ENCODE results near the gene GTPBP6.

Gene GTPBP6

DNA sequence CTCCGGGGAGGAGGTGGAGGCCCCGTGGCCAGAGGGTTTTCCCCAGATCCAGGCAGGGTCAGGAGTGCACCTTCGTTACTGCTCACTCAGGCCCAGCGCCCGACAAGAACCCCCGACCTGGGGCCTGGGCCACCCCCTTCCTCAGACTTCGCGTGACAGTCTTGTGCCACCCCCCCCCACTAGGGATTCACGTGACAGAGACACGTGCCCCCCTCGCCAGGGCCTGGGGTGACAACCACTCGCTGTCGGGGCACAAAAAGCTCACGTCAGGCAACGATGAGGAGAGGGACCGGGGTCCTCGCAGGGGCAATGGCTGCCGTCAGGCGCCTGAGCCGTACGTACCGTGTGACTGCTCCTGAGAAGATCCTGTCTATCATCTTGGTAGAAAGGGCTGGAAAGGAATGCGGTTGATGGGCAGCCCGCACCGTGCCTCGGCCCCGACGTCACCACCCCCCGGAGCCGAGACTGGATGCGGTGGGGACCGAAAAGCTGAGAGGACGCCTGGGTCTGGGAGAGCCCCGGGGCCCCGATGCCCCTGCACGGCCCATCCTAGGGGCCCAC lies 23.0 kb upstream of the GTPBP6 start:
- no peaks in the 10 kb centered on the region for H3K27me3 ChIP-seq (ENCODE audit: control insufficient read depth, insufficient read depth, low read length, poor library complexity, severe bottlenecking)
- H3K9me3 ChIP-seq (ENCODE audit: control insufficient read depth, low read length): no peaks in the 10 kb centered on the region
- 95% methylated on average over 36 of the region's 36 CpGs for WGBS, 2 experiments
- peaks cover 26% of the 10 kb centered on the region for H3K36me3 ChIP-seq (ENCODE audit: control insufficient read depth, insufficient read depth, low read length)
- H3K27ac ChIP-seq (ENCODE audit: insufficient read depth, low read depth, low read length, poor library complexity, severe bottlenecking): no peak overlapping the region
- H3K4me1 ChIP-seq (ENCODE audit: control insufficient read depth, insufficient read depth, low read length): no peaks in the 10 kb centered on the region
- H3K4me3 ChIP-seq (ENCODE audit: insufficient read depth, low read depth, low read length): no peak overlapping the region

DNA sequence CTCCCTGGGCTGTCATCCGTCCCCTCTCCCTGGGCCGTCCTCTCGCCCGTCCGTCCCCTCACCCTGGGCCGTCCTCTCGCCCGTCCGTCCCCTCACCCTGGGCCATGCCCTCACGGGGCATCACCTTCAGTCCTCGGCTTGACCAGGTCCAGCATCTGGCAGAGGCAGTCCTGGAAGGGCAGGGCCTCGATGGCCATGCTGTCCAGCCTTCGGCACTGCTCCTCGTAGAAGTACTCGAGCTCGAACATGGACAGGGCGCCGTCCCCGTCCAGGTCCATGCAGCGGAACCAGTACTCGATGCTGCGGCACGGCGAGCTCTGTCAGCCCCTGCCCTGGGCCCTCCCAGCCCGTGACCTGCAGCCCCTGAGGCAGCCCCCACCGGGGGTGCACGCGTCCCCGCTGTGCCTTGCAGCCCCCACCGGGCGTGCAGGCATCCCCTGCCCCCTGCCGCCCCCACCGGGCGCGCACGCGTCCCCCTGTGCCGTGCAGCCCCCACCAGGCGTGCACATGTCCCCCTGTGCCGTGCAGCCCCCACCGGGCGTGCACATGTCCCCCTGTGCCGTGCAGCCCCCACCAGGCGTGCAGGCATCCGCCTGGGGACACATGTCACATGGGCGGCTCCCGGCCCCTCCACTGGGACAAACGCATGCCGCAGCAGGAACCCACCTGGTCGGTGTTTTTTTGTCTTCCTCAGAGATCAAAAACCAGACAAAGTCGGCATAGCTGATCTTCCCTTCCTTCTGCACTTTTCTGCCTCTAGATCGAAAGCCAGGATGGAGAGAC lies 22.2 kb upstream of the GTPBP6 start:
- 94 to 95% methylated on average over 52 of the region's 52 CpGs for WGBS, 2 experiments
- H3K27me3 ChIP-seq (ENCODE audit: control insufficient read depth, insufficient read depth, low read length, poor library complexity, severe bottlenecking): no peaks in the 10 kb centered on the region
- H3K9me3 ChIP-seq (ENCODE audit: control insufficient read depth, low read length): no peaks in the 10 kb centered on the region
- no peak overlapping the region for H3K4me3 ChIP-seq (ENCODE audit: insufficient read depth, low read depth, low read length)
- no peak overlapping the region for H3K27ac ChIP-seq (ENCODE audit: insufficient read depth, low read depth, low read length, poor library complexity, severe bottlenecking)
- H3K36me3 ChIP-seq (ENCODE audit: control insufficient read depth, insufficient read depth, low read length): peaks cover 28% of the 10 kb centered on the region
- H3K4me1 ChIP-seq (ENCODE audit: control insufficient read depth, insufficient read depth, low read length): no peaks in the 10 kb centered on the region

DNA sequence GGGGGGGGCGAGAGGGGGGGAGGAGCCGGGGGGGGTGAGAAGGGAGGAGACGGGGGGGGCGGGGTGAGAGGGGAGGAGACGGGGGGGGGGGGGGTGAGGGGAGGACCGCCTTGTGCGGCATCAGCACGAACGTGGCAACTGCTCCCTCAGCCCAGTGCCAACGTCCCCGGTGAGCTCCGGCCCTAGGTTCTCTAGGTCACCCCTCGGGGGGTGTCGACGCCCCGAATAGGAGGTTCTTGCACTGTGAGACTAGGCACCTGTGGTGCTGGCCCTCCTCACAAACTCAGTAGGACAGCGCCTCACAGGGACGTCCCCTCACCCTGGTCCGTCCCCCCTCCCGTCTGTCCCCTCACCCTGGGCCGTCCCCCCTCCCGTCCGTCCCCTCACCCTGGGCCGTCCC lies 21.5 kb upstream of the GTPBP6 start:
- H3K4me1 ChIP-seq (ENCODE audit: control insufficient read depth, insufficient read depth, low read length): no peaks in the 10 kb centered on the region
- H3K27me3 ChIP-seq (ENCODE audit: control insufficient read depth, insufficient read depth, low read length, poor library complexity, severe bottlenecking): no peaks in the 10 kb centered on the region
- peaks cover 27% of the 10 kb centered on the region for H3K36me3 ChIP-seq (ENCODE audit: control insufficient read depth, insufficient read depth, low read length)
- no peak overlapping the region for H3K4me3 ChIP-seq (ENCODE audit: insufficient read depth, low read depth, low read length)
- H3K9me3 ChIP-seq (ENCODE audit: control insufficient read depth, low read length): no peaks in the 10 kb centered on the region
- no peak overlapping the region for H3K27ac ChIP-seq (ENCODE audit: insufficient read depth, low read depth, low read length, poor library complexity, severe bottlenecking)
- 93 to 95% methylated on average over 15 to 20 of the region's 24 CpGs for WGBS, 2 experiments

DNA sequence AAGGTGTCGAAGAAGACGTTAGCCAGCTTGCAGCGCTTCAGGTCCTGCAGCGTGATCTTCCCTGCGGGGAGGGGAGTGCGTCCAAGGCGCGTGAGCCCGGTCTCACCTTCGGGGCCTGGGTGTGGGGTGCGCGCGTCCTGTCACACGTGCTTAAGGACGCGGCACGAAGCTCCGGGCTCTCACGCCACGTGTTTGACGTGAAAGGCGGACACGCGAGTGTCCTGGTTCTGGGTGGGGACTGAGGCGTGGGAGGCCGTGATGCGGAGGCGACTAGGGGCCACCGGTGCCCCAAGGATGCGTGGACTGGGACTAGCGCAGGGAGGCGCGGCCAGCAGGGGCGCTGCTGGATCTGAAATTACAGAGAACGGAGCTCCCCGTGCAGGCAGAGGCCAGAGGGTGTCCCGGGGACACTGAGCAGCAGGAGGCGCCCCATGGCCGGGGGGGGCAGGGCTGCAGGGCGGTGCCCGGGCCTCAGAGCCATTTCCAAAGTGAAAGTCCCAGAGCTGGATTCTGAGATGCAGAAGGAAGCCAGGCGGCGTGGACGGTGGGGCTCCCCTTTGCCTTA lies 20.3 kb upstream of the GTPBP6 start:
- 96 to 97% methylated on average over 41 to 43 of the region's 44 CpGs for WGBS, 2 experiments
- Histone ChIP-seq H3K9me3 (ENCODE audit: control insufficient read depth, low read length) (no peaks in the 10 kb centered on the region), H3K27ac (ENCODE audit: insufficient read depth, low read depth, low read length, poor library complexity, severe bottlenecking) (no peak overlapping the region), H3K4me1 (ENCODE audit: control insufficient read depth, insufficient read depth, low read length) (no peaks in the 10 kb centered on the region), H3K27me3 (ENCODE audit: control insufficient read depth, insufficient read depth, low read length, poor library complexity, severe bottlenecking) (no peaks in the 10 kb centered on the region), H3K36me3 (ENCODE audit: control insufficient read depth, insufficient read depth, low read length) (peaks cover 15% of the 10 kb centered on the region), H3K4me3 (ENCODE audit: insufficient read depth, low read depth, low read length) (no peak overlapping the region)

DNA sequence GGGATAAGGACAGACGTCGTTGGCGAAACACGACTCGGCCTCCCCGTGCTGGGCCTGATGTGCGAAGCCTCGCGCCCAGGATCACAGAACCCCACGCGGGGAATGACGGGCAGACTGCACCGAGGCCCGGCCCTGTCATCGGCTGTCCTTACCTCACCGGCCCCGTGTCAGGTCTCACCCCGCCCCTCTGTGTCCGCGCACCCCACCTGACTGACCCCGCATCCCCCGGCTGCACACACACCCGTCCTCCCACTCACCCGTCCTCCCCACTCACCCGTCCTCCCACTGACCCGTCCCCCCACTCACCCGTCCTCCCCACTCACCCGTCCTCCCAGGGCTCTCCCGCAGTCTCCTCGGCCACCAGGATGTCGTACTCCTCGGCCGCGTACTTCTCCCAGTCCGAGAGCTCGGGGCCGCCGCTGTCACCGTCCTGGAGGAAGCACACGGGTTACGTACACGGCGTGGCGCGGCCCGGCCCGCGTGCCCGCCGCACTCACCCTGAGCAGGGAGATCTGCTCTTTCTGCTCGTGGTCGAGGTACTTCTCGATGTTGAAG lies 19.8 kb upstream of the GTPBP6 start:
- Histone ChIP-seq H3K4me1 (ENCODE audit: control insufficient read depth, insufficient read depth, low read length) (no peaks in the 10 kb centered on the region), H3K4me3 (ENCODE audit: insufficient read depth, low read depth, low read length) (no peak overlapping the region), H3K36me3 (ENCODE audit: control insufficient read depth, insufficient read depth, low read length) (peaks cover 15% of the 10 kb centered on the region), H3K27me3 (ENCODE audit: control insufficient read depth, insufficient read depth, low read length, poor library complexity, severe bottlenecking) (no peaks in the 10 kb centered on the region), H3K27ac (ENCODE audit: insufficient read depth, low read depth, low read length, poor library complexity, severe bottlenecking) (no peak overlapping the region), H3K9me3 (ENCODE audit: control insufficient read depth, low read length) (no peaks in the 10 kb centered on the region)
- 93 to 94% methylated on average over 53 of the region's 53 CpGs for WGBS, 2 experiments

DNA sequence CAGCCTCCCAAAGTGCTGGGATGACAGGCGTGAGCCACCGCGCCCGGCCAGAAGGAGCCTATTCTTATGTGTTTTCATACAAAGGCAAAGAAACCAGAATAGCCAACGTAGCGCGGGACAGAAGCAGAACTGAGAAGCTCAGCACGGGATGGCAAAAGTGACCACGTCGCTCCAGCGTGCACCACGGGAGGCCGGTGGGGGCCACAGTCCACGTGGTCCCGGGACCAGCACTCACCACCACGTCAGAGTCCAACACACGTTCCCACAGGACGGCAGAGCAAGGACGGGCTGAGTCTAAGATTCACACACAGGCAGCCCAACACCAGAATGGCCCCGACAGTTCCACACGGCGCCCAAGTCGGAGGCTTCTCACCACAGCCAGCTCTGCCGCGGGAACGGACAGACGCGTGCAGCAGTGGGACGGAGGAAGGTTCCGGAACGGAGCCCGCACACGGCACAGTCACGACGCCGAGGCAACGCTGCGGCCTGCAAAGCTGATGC lies 18.8 kb upstream of the GTPBP6 start:
- H3K4me3 ChIP-seq (ENCODE audit: insufficient read depth, low read depth, low read length): no peak overlapping the region
- H3K36me3 ChIP-seq (ENCODE audit: control insufficient read depth, insufficient read depth, low read length): peaks cover 17% of the 10 kb centered on the region
- whole genome bisulfite sequencing, 2 experiments: 89 to 90% methylated on average over 38 of the region's 38 CpGs
- H3K27ac ChIP-seq (ENCODE audit: insufficient read depth, low read depth, low read length, poor library complexity, severe bottlenecking): no peak overlapping the region
- no peaks in the 10 kb centered on the region for H3K4me1 ChIP-seq (ENCODE audit: control insufficient read depth, insufficient read depth, low read length)
- no peaks in the 10 kb centered on the region for H3K27me3 ChIP-seq (ENCODE audit: control insufficient read depth, insufficient read depth, low read length, poor library complexity, severe bottlenecking)
- H3K9me3 ChIP-seq (ENCODE audit: control insufficient read depth, low read length): no peaks in the 10 kb centered on the region

DNA sequence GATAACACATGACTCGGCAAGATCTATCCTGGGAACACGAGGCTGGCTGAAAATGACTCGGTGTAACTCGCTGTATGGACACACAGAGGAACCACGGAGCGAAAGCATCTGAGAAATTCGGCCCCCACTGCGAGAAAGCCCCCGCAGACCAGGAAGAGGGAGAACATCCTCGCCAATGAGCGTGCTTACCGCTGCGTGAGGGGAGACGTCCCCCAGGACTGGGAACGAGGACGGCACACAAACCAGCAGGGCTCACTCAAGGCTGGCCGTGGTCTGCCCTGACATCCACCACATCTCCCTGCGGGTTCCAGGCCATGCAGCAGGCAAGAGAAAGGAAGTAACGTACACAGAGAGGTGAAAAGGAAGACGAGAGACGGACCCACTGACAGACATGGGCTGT lies 17.6 kb upstream of the GTPBP6 start:
- Histone ChIP-seq H3K36me3 (ENCODE audit: control insufficient read depth, insufficient read depth, low read length) (peaks cover 14% of the 10 kb centered on the region), H3K4me3 (ENCODE audit: insufficient read depth, low read depth, low read length) (no peak overlapping the region), H3K27me3 (ENCODE audit: control insufficient read depth, insufficient read depth, low read length, poor library complexity, severe bottlenecking) (no peaks in the 10 kb centered on the region), H3K9me3 (ENCODE audit: control insufficient read depth, low read length) (no peaks in the 10 kb centered on the region), H3K4me1 (ENCODE audit: control insufficient read depth, insufficient read depth, low read length) (no peaks in the 10 kb centered on the region), H3K27ac (ENCODE audit: insufficient read depth, low read depth, low read length, poor library complexity, severe bottlenecking) (no peak overlapping the region)
- 91 to 94% methylated on average over 21 of the region's 21 CpGs for WGBS, 2 experiments

DNA sequence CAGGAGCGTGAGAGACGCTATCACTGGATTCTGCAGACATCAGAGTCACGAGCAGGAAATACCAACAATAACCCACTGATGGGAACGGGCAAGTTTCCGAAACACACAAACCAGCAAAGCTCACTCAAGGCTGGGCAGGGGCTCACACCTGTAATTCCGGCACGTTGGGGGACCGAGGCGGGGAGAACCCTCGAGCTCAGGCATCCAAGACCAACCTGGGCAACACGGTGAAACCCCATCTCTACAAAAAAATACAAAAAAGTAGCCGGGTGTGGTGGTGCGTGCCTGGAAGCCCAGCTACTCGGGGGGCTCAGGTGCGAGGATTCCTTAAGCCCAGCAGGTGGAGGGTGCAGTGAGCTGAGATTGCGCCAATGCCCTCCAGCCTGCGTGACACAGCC lies 17.2 kb upstream of the GTPBP6 start:
- no peaks in the 10 kb centered on the region for H3K9me3 ChIP-seq (ENCODE audit: control insufficient read depth, low read length)
- H3K4me1 ChIP-seq (ENCODE audit: control insufficient read depth, insufficient read depth, low read length): no peaks in the 10 kb centered on the region
- H3K27me3 ChIP-seq (ENCODE audit: control insufficient read depth, insufficient read depth, low read length, poor library complexity, severe bottlenecking): no peaks in the 10 kb centered on the region
- H3K36me3 ChIP-seq (ENCODE audit: control insufficient read depth, insufficient read depth, low read length): peaks cover 14% of the 10 kb centered on the region
- H3K27ac ChIP-seq (ENCODE audit: insufficient read depth, low read depth, low read length, poor library complexity, severe bottlenecking): no peak overlapping the region
- WGBS, 2 experiments: 89 to 91% methylated on average over 15 to 17 of the region's 17 CpGs
- no peak overlapping the region for H3K4me3 ChIP-seq (ENCODE audit: insufficient read depth, low read depth, low read length)

DNA sequence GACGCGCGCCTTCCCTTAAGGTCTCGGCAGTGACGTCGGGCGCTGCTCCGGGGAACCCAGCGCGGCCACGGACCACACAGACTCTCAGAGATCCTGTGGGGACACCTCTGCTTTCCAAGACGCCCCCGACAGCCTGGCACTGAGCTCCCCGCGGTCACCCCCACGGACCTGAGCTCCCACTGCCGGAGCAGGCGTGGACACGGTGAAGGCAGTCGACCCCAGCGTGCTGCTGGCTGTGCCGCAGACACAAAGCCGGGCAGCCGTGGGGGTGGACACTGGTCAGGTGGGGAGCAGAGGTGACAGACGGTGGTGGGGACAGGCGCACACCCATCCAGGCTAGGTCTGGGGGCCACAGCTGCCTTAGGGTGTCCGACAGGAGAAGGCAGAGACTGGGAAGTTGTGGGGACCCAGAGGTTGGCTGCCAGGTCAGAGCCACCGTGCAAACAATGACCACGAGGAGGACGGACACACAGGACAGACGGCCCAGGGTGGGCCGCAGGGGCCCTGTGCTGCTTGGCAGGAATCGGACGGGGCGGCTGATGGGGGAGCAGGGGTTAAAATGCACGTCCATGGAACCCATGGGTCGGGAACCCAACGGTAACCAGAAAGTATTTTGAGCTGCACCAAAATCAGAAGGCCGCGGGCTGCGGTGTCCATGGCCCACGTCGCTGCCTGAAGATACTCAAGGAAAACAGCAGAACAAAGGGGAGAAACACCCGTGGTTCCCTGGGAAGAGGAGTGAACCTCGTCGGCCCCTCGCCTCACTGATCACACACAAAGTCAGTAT lies 16.6 kb upstream of the GTPBP6 start:
- H3K4me3 ChIP-seq (ENCODE audit: insufficient read depth, low read depth, low read length): no peak overlapping the region
- no peaks in the 10 kb centered on the region for H3K4me1 ChIP-seq (ENCODE audit: control insufficient read depth, insufficient read depth, low read length)
- no peaks in the 10 kb centered on the region for H3K9me3 ChIP-seq (ENCODE audit: control insufficient read depth, low read length)
- no peak overlapping the region for H3K27ac ChIP-seq (ENCODE audit: insufficient read depth, low read depth, low read length, poor library complexity, severe bottlenecking)
- WGBS, 2 experiments: 95 to 96% methylated on average over 47 of the region's 47 CpGs
- no peaks in the 10 kb centered on the region for H3K27me3 ChIP-seq (ENCODE audit: control insufficient read depth, insufficient read depth, low read length, poor library complexity, severe bottlenecking)
- H3K36me3 ChIP-seq (ENCODE audit: control insufficient read depth, insufficient read depth, low read length): peaks cover 14% of the 10 kb centered on the region
